HAP-1 (cell line): ENCODE data around the gene ADTRP.

Source experiments
- DNase-seq, 2 experiments: peaks; one replicate each; pipeline ENCODE4 v3.0.0-alpha.2; 2016 to 2020; ENCODE audit warnings: low spot score in 2 of 2
- H3K27me3 ChIP-seq: fragments of 250-450 bp; sonication (Bioruptor Pico); 2 replicates; pipeline ENCODE4 v1.5.1; 2020; ENCODE audit warnings: low read depth, mild to moderate bottlenecking, moderate library complexity
- H3K36me3 ChIP-seq: fragments of 250-450 bp; sonication (Bioruptor Pico); replicated peaks from 2 replicates; pipeline ENCODE4 v1.5.1; 2020; ENCODE audit warnings: mild to moderate bottlenecking
- H3K4me1 ChIP-seq: fragments of 250-450 bp; sonication (Bioruptor Pico); 2 replicates; pipeline ENCODE4 v1.5.1; 2020; ENCODE audit warnings: mild to moderate bottlenecking
- H3K4me3 ChIP-seq: fragments of 250-450 bp; sonication (Bioruptor Pico); 2 replicates; pipeline ENCODE4 v1.5.1; 2020; ENCODE audit warnings: mild to moderate bottlenecking, moderate library complexity
- H3K9me3 ChIP-seq: fragments of 250-450 bp; sonication (Bioruptor Pico); 2 replicates; pipeline ENCODE4 v1.5.1; 2020; ENCODE audit warnings: mild to moderate bottlenecking, moderate library complexity
- in situ Hi-C: fragments of 300-500 bp; cut with MboI; formaldehyde crosslinking; loops from 3 replicates; pipeline ENCODE4 v1.14.3; 2020; ENCODE audit warnings: low sequenced_read_pairs, inconsistent platforms, mixed read lengths

Gene ADTRP

GRCh38 chr6:11766043-11766442, 12.6 kb downstream of the ADTRP start:
- Histone ChIP-seq H3K4me1 (0 out of 2 replicates have a peak, but pooled peaks cover 2% of the 10 kb centered on the region), H3K4me3 (no peak overlapping the region), H3K36me3 (no peaks in the 10 kb centered on the region), H3K9me3 (no peaks in the 10 kb centered on the region), H3K27me3 (no peaks in the 10 kb centered on the region)
- DNase-seq = no peak
- in situ Hi-C loops = no loop called here

- DNase-seq = no peak
- H3K27me3 ChIP-seq = no peaks in the 10 kb centered on the region
- in situ Hi-C loops = no loop called here
- no peaks in the 10 kb centered on the region for H3K36me3 ChIP-seq
- H3K4me3 ChIP-seq = no peak overlapping the region
- 0 out of 2 replicates have a peak, but pooled peaks cover 2% of the 10 kb centered on the region for H3K4me1 ChIP-seq
- no peaks in the 10 kb centered on the region for H3K9me3 ChIP-seq
Observed at GRCh38 chr6:11764250-11764604, 14.4 kb downstream of the ADTRP start.

GRCh38 chr6:11763460-11764249, 14.9 kb downstream of the ADTRP start:
- in situ Hi-C loops = no loop called here
- H3K9me3 ChIP-seq = no peaks in the 10 kb centered on the region
- H3K4me3 ChIP-seq = no peak overlapping the region
- DNase-seq = no peak
- no peaks in the 10 kb centered on the region for H3K27me3 ChIP-seq
- H3K4me1 ChIP-seq = 0 out of 2 replicates have a peak, but pooled peaks cover 2% of the 10 kb centered on the region
- H3K36me3 ChIP-seq = no peaks in the 10 kb centered on the region

GRCh38 chr6:11762794-11763459, 15.7 kb downstream of the ADTRP start:
- Histone ChIP-seq H3K36me3 (no peaks in the 10 kb centered on the region), H3K9me3 (no peaks in the 10 kb centered on the region), H3K27me3 (no peaks in the 10 kb centered on the region), H3K4me3 (no peak overlapping the region), H3K4me1 (0 out of 2 replicates have a peak, but pooled peaks cover 2% of the 10 kb centered on the region)
- no peak for DNase-seq
- in situ Hi-C loops = no loop called here

GRCh38 chr6:11761744-11762620, 16.6 kb downstream of the ADTRP start:
- in situ Hi-C loops = no loop called here
- Histone ChIP-seq H3K4me1 (0 out of 2 replicates have a peak, but pooled peaks cover 2% of the 10 kb centered on the region), H3K36me3 (no peaks in the 10 kb centered on the region), H3K4me3 (no peak overlapping the region), H3K9me3 (no peaks in the 10 kb centered on the region), H3K27me3 (no peaks in the 10 kb centered on the region)
- DNase-seq = no peak

- in situ Hi-C loops = no loop called here
- DNase-seq = no peak
- no peak overlapping the region for H3K4me3 ChIP-seq
- H3K4me1 ChIP-seq = no peaks in the 10 kb centered on the region
- H3K36me3 ChIP-seq = no peaks in the 10 kb centered on the region
- H3K9me3 ChIP-seq = no peaks in the 10 kb centered on the region
- no peaks in the 10 kb centered on the region for H3K27me3 ChIP-seq
Observed at GRCh38 chr6:11760015-11760473, 18.6 kb downstream of the ADTRP start.

GRCh38 chr6:11758878-11759277, 19.7 kb downstream of the ADTRP start:
- in situ Hi-C loops = no loop called here
- Histone ChIP-seq H3K4me3 (no peak overlapping the region), H3K27me3 (no peaks in the 10 kb centered on the region), H3K36me3 (no peaks in the 10 kb centered on the region), H3K4me1 (no peaks in the 10 kb centered on the region), H3K9me3 (no peaks in the 10 kb centered on the region)
- no peak for DNase-seq

- H3K4me3 ChIP-seq = no peak overlapping the region
- no peaks in the 10 kb centered on the region for H3K4me1 ChIP-seq
- H3K27me3 ChIP-seq = no peaks in the 10 kb centered on the region
- no peak for DNase-seq
- no peaks in the 10 kb centered on the region for H3K9me3 ChIP-seq
- in situ Hi-C loops = no loop called here
- H3K36me3 ChIP-seq = no peaks in the 10 kb centered on the region
Observed at GRCh38 chr6:11756726-11757125, 21.9 kb downstream of the ADTRP start.

GRCh38 chr6:11756292-11756691, 22.3 kb downstream of the ADTRP start:
- in situ Hi-C loops = no loop called here
- H3K4me1 ChIP-seq = no peaks in the 10 kb centered on the region
- DNase-seq = no peak

GRCh38 chr6:11755725-11756124, 22.9 kb downstream of the ADTRP start:
- no peaks in the 10 kb centered on the region for H3K27me3 ChIP-seq
- H3K4me3 ChIP-seq = no peak overlapping the region
- no peaks in the 10 kb centered on the region for H3K9me3 ChIP-seq
- in situ Hi-C loops = no loop called here
- H3K4me1 ChIP-seq = no peaks in the 10 kb centered on the region
- DNase-seq = no peak
- H3K36me3 ChIP-seq = no peaks in the 10 kb centered on the region

More at GRCh38 chr6:11756292-11756691, 22.3 kb downstream of the ADTRP start:
- Histone ChIP-seq H3K27me3 (no peaks in the 10 kb centered on the region), H3K36me3 (no peaks in the 10 kb centered on the region), H3K9me3 (no peaks in the 10 kb centered on the region), H3K4me3 (no peak overlapping the region)

- H3K4me1 ChIP-seq = no peaks in the 10 kb centered on the region
- H3K4me3 ChIP-seq = no peak overlapping the region
- H3K9me3 ChIP-seq = no peaks in the 10 kb centered on the region
- no peaks in the 10 kb centered on the region for H3K27me3 ChIP-seq
- no peak for DNase-seq
- no peaks in the 10 kb centered on the region for H3K36me3 ChIP-seq
- in situ Hi-C loops = no loop called here
Observed at GRCh38 chr6:11754625-11755271, 23.9 kb downstream of the ADTRP start.

GRCh38 chr6:11753798-11754197, 24.8 kb downstream of the ADTRP start:
- H3K4me1 ChIP-seq = no peaks in the 10 kb centered on the region
- no peaks in the 10 kb centered on the region for H3K9me3 ChIP-seq
- no peaks in the 10 kb centered on the region for H3K27me3 ChIP-seq
- H3K36me3 ChIP-seq = no peaks in the 10 kb centered on the region
- in situ Hi-C loops = no loop called here
- no peak overlapping the region for H3K4me3 ChIP-seq
- no peak for DNase-seq

GRCh38 chr6:11752360-11752759, 26.2 kb downstream of the ADTRP start:
- in situ Hi-C loops = no loop called here
- no peaks in the 10 kb centered on the region for H3K4me1 ChIP-seq
- no peaks in the 10 kb centered on the region for H3K9me3 ChIP-seq
- no peak for DNase-seq
- H3K4me3 ChIP-seq = no peak overlapping the region
- H3K36me3 ChIP-seq = no peaks in the 10 kb centered on the region
- no peaks in the 10 kb centered on the region for H3K27me3 ChIP-seq
